ENCODE measurements around the gene CR1.
"Not testable (repeated sequence)": the region's sequence is repeated elsewhere in the genome, so short reads cannot be mapped to it uniquely, and the experiment has no call there.

Gene CR1

DNA sequence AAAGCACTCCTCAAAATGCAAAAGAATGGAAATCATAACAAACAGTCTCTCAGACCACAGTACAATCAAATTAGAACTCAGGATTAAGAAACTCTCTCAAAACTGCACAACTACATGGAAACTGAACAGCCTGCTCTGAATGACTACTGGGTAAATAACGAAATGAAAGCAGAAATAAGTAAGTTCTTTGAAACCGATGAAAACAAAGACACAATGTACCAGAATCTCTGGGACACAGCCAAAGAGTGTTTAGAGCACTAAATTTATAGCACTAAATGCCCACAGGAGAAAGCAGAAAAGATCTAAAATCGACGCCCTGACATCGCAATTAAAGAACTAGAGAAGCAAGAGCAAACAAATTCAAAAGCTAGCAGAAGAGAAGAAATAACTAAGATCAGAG, 95.2 kb downstream of the CR1 start:
- not testable (repeated sequence) for DNase-seq

DNA sequence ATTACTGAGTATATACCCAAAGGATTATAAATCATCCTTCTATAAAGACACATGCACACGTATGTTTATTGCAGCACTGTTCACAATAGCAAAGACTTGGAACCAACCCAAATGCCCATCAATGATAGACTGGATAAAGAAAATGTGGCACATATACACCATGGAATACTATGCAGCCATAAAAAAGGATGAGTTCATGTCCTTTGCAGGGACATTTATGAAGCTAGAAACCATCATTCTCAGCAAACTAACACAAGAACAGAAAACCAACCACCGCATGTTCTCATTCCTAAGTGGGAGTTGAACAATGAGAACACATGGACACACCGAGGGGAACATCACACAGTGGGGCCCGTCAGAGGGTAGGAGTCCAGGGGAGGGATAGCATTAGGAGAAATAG, 98.1 kb downstream of the CR1 start:
- DNase-seq: not testable (repeated sequence)

DNA sequence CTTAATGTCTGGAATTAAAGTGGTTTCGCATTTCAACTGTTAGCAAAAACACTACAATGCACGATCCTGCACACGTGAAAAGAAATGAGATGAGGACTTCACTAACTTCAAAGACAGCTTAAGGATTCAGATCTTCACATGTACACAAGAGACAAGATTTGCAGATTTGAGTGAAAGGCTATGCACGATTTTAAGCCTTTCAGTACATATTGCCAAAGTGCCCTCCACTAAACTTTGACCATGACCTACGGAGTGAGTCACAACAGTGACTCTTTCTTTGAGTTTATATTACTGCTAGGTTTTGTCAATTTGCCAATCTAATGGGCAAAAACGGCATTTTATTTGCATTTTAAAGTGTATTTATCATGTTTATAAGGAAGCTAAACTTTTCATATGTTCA, 107.8 kb downstream of the CR1 start:
- no peak for DNase-seq

DNA sequence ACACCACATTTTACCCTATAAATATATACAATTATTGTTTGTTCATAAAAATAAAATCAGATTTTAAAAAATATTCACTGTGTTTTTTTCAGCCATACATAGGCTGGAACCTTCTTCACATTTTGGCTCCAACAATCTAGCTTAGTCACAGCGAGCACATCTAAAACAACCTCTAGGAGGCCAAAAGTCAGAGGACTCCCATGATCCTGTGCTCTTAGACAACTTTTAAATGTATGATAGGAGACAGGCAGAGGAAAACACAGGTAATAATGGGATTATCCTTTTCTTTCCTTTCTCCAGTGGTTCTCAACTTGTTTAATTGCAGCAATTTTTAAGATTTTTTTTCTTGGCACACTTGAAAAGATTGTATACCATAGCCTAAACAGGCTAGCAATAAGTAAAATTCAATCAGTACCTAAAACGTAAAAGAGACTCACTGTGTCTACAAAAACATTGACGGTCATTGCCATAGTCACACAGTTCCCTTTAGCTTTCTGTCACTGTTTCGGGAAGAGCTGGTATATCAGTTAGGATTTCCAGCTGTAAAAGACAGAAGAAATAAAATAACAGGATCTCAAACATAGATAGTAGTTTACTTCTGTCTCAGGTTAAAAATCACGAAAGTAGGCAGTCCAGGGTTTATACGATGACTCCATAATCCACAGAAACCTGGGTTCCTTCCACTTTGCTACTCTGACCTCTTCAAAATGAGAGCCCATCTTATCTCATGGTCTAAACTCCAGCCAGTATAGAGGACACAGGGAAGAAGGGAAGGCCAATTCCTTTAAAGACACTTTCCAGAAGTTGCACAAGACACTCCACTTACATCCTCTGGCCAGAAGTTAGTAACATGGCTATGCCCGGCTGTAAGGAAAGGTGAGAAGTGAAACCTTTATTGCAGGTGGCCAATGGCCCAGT, 109.7 kb downstream of the CR1 start:
- no peak for DNase-seq

DNA sequence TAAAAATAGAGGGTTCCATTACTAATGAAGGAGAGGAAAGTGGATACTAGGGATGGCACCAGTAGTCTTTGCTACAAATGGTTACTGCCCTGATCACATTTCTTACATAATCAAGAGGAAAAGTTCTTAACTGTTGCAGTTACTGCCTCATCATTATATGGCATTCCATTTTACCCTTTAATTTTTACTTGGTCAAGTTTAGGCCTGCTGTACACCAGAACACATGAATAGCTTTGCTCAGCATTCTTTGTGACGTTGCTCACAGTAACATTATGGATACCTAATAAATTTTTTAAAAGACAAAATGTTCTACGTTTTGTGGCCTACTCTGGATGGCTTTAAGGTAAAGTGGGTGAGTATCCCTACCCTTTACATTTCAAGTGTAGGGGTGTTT, 110.4 kb downstream of the CR1 start:
- DNase-seq: no peak

DNA sequence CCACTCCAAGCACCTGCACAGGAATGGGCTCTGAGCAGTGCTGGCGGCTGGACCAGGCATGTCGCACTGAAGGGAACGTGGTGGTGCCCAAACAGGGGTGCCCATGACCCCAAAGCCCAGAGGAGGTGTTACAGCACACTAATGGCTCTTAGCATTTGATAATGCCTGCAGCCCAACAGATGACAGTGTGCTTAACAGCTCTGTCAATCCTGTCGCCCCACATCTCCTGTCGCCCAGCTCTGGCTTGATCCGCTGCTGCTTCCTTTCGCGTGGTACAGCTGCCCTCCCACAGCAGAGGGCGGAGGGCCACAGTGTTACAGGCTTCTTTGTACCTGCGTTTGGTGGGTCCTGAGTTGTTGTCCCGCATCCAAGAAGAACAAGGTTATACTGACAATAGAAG, 116.8 kb downstream of the CR1 start:
- no peak for DNase-seq

- peak; percentile 4 for DNase-seq
Observed at GRCh38 chr1:207619871-207620542, 124.0 kb downstream of the CR1 start.

DNA sequence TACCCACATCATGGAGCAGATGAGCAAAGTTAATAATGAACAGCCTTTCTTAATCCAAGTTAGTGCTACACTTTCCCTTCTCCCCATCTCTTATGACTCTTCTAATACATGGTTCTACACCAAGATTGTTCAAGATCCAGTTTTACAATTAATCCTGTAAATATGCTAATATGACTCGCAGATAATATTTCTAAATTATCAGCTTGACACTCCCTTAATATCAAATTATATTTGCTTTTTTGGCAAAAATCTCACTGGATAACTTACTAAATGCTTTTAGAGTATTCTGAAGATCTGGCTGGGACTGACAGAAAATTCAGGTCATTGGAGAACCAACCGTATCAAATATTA, 124.6 kb downstream of the CR1 start:
- DNase-seq: no peak

DNA sequence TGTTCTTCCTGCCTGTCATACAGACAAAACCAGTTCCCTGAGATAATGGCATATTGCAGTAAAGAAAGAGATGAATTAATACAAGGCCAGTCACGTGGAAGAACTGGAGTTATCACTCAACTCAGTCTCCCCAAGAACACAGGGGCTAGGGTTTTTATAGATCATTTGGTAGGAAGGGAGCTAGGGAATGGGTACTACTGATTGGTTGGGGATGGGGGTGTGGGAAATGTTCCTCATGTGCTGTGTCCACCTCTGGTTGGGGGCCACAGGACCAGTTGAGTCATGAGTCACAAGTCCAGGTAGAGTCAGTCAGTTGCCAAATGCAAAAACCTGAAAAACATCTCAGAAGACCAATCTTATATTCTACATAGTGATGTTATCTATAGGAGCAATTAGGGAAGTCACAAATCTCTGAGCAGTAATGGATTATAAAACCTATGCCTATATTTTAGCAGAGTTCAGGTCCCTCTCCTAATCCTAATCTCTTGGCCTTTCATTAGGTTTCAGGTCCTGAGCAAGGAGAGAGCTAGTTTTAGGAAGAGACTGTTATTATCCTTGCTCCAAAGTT, 129.6 kb downstream of the CR1 start:
- not testable (repeated sequence) for DNase-seq

DNA sequence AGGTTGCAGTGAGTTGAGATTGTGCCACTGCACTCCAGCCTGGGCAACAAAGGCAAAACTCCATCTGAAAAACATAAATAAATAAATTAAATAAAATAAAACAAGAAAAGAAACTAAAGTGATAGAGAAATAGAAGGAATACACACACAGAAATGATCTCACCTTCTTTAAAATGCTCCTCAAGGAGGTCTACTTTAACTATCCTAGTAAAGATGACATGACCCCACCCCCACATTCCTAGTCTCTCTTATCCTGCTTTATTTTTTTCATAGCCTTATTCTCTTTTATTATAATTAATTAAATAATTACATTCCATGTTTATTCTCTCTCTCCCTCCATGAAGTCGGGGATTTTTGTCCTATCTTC, 131.0 kb downstream of the CR1 start:
- DNase-seq: no peak

- DNase-seq: no peak
Observed at GRCh38 chr1:207627496-207627895, 131.5 kb downstream of the CR1 start.

DNA sequence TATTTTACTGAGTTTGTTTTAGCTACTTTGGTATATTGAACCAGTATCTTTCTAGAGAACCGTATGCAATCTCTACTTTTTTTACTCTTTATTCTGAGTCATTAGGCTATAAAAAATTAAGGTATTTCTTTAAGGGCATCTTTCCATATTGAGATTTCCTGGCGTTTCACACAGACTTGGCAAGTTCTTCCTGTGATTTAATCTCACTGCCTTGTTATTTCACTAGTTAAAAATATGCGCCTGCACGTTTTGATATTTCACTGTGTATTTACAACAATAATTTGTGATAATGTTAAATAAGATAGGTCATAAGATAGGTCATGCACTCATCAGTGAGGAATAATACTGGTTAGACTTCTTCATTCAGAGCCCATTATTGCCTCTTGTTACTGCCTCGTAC, 132.8 kb downstream of the CR1 start:
- no peak for DNase-seq

- no peak for DNase-seq
Observed at GRCh38 chr1:207631137-207631536, 135.2 kb downstream of the CR1 start.

DNA sequence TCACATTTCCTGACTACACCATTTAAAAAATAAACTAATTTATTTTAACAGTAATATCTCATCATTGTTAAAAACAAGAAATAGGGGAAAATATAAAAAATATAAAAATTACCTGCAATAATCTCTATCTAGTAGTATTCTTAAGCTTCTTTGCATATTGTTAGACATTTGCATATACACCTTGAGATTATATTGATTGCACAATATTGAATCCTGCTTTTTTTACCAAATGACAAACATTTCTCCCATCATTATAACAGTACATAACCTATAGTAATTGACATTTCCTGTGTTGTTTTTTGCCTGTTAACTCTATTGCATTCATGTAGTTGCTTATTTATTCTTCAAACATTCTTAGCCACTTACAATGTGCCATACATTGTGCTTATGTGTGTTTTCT, 137.3 kb downstream of the CR1 start:
- DNase-seq: no peak

GRCh38 chr1:207633699-207634289, 137.8 kb downstream of the CR1 start:
- not testable (repeated sequence) for DNase-seq

- DNase-seq: not testable (repeated sequence)
Observed at GRCh38 chr1:207634293-207634692, 138.3 kb downstream of the CR1 start.

DNA sequence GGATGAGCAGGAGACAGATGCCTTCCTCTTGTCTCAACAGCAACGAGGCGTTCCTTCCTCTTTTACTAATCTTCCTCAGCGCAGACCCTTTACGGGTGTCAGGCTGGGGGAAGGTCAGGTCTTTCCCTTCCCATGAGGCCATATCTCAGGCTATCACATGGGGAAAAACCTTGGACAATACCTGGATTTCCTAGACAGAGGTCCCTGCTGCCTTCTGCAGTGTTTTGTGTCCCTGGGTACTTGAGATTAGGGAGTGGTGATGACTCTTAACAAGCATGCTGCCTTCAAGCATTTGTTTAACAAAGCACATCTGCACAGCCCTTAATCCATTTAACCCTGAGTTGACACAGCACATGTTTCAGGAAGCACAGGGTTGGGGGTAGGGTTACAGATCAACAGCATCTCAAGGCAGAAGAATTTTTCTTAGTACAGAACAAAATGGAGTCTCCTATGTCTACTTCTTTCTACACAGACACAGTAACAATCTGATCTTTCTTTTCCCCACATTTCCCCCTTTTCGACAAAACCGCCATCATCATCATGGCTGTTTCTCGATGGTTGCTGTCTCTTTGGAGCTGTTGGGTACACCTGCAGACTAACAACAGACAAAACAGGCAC, 139.7 kb downstream of the CR1 start:
- DNase-seq: not testable (repeated sequence)

DNA sequence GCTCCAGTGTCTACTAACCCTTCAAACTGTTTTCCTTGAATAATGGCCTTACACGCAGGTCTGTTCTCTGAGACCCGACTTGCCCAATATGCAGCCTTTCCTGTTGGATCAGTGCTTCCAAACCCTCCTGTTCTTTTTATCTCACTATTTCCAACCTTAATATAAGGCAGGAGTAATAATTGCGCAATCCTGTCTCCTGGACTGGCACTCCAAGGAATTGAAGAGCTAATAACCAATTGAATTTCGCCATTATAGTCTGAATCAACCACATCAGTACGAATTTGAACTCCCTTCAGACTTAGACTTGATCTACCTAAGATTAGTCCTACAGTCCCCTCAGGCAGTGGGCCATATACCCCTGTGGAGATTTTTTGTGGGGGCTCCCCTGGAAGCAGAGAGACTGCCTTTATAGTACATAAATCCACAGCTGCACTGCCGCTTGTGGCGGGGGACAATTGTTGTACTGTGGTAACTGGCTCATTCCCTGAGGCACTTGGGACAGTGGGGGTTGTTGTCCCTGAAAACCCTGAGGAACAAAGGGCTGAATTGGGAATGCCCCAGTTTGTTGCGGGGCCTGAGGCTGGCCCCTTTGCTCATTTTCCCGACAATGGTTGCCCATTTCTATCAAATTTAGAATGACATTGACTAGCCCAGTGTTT, 142.7 kb downstream of the CR1 start:
- DNase-seq: not testable (repeated sequence)

- DNase-seq: not testable (repeated sequence)
Observed at GRCh38 chr1:207639362-207639761, 143.4 kb downstream of the CR1 start.

- no peak for DNase-seq
Observed at GRCh38 chr1:207644166-207644851, 148.4 kb downstream of the CR1 start.

- DNase-seq: peak; percentile 58
Observed at GRCh38 chr1:207644852-207645634, 149.1 kb downstream of the CR1 start, which contains the start of gene CR1L. TSS of gene CR1L (plus strand) at chr1:207645133. CDS start at chr1:207645234, 101 bp downstream.
